Peyer's patch (tissue), 4 donors: ENCODE measurements around the gene DCANP1.

Source experiments
- POLR2A ChIP-seq, 2 donors: fragments of 450-650 bp; IDR thresholded peaks; one replicate each; pipeline ENCODE4 v1.5.1; 2017; ENCODE audit warnings: antibody characterized with exemption in 2 of 2, mild to moderate bottlenecking in 2 of 2, moderate library complexity in 2 of 2
- TF ChIP-seq, protein P1 (sequence below), 6 experiments: fragments of 450-650 bp in 4 of 6; fragments of 200-600 bp in 2 of 6; sonication (generic) in 1 of 6; IDR thresholded peaks; one replicate each; pipeline ENCODE4 v1.5.1; 2017 to 2019; ENCODE audit warnings: antibody characterized with exemption in 6 of 6, mild to moderate bottlenecking in 3 of 6, moderate library complexity in 1 of 6

DNA sequence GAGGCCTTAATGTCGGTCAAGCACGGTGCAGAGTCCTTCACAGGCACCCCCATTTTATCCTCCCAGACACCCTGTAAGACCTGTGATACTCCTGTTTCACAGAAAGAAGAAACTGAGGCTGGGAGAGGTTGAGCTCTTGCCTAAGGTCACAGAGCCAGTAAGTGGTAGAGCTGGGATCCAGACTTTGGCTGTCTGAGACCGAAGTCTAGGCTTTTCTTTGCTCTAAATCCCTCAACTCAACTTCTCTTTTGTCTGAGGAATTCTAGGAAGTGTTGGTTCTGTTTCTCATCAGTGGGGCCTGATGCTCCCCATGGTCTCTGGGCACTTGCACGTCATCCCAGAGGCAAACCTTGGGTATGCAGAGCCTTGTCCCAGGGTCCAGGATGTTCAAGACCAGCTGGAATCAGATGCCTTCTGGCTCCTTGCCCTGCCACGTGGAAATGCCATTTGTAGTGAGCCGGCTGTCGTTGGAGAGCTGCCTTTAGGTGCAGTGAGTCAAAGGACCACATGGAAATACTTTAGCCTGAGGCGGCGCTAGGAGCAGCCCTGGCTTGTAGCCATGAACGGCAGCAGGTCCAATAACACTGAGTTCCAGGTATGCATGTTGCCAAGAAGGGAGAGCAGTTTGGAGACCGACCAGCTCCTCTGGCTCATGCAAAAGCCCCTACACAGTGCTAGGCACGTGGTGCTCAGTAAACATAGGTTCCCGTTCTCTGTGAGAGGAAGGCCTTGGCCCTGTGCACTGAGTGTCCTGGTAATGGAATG, 9.2 kb downstream of the DCANP1 start:
- TF ChIP-seq POLR2A (IDR thresholded peaks at IDR 0.05) = no peak
- TF ChIP-seq, protein P1, sequence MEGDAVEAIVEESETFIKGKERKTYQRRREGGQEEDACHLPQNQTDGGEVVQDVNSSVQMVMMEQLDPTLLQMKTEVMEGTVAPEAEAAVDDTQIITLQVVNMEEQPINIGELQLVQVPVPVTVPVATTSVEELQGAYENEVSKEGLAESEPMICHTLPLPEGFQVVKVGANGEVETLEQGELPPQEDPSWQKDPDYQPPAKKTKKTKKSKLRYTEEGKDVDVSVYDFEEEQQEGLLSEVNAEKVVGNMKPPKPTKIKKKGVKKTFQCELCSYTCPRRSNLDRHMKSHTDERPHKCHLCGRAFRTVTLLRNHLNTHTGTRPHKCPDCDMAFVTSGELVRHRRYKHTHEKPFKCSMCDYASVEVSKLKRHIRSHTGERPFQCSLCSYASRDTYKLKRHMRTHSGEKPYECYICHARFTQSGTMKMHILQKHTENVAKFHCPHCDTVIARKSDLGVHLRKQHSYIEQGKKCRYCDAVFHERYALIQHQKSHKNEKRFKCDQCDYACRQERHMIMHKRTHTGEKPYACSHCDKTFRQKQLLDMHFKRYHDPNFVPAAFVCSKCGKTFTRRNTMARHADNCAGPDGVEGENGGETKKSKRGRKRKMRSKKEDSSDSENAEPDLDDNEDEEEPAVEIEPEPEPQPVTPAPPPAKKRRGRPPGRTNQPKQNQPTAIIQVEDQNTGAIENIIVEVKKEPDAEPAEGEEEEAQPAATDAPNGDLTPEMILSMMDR (IDR thresholded peaks at IDR 0.05) = peak in 2 of 6 experiments; percentile 18 to 21
